SKM-1 treated with dmso at 0.1 percent for 144 hours (cell line): ENCODE data around the gene FIBIN.
A peak's percentile ranks its signal among the peaks of the same experiment; 100 is the strongest.

Experiments used
- DNase-seq: peaks from one replicate; lab custom pipeline; 2025; ENCODE audit not compliant: unreplicated experiment; lab: John Stamatoyannopoulos, UW

Gene FIBIN

GRCh38 chr11:27020751-27021150 is 26.8 kb downstream of the FIBIN start:
- DNase-seq = no peak

GRCh38 chr11:27022659-27023251 is 28.8 kb downstream of the FIBIN start:
- no peak for DNase-seq

- DNase-seq = no peak
Measured at GRCh38 chr11:27024865-27025264, 31.0 kb downstream of the FIBIN start.

- no peak for DNase-seq
Measured at GRCh38 chr11:27025312-27025955, 31.5 kb downstream of the FIBIN start.

GRCh38 chr11:27025957-27026733 is 32.2 kb downstream of the FIBIN start:
- DNase-seq = no peak

- no peak for DNase-seq
Measured at GRCh38 chr11:27028561-27028965, 34.7 kb downstream of the FIBIN start.

GRCh38 chr11:27029966-27030365 is 36.1 kb downstream of the FIBIN start:
- no peak for DNase-seq

- DNase-seq = no peak
Measured at GRCh38 chr11:27031754-27032153, 37.8 kb downstream of the FIBIN start.

GRCh38 chr11:27039873-27040272 is 46.0 kb downstream of the FIBIN start:
- DNase-seq = no peak

- no peak for DNase-seq
Measured at GRCh38 chr11:27040302-27041115, 46.6 kb downstream of the FIBIN start, which contains the start of gene BBOX1. BBOX1 (plus strand) TSS chr11:27040815; CDS start chr11:27055431, 14,616 bp downstream.

- peak; percentile 52 for DNase-seq
Measured at GRCh38 chr11:27041141-27041899, 47.4 kb downstream of the FIBIN start.
